Panc1 (cell line): ENCODE data around the gene CGNL1.

Source experiments
- POLR2AphosphoS5 ChIP-seq: IDR thresholded peaks from 2 replicates; pipeline ENCODE4 v1.6.1; 2012; ENCODE audit warnings: mild to moderate bottlenecking, low read depth, low read length, moderate library complexity
- TF ChIP-seq, protein P1 (sequence below): fragments of 450-650 bp; IDR thresholded peaks from 2 replicates; pipeline ENCODE4 v1.5.1; 2017; ENCODE audit warnings: mild to moderate bottlenecking
- TF ChIP-seq, protein P2 (sequence below), 2 experiments: IDR thresholded peaks; 2 replicates each; pipeline ENCODE4 v1.6.1; 2011 to 2012; ENCODE audit warnings: low read depth in 2 of 2, control low read depth in 1 of 2, low read length in 1 of 2, mild to moderate bottlenecking in 1 of 2, moderate library complexity in 1 of 2; ENCODE audit not compliant: insufficient read depth in 1 of 2

DNA sequence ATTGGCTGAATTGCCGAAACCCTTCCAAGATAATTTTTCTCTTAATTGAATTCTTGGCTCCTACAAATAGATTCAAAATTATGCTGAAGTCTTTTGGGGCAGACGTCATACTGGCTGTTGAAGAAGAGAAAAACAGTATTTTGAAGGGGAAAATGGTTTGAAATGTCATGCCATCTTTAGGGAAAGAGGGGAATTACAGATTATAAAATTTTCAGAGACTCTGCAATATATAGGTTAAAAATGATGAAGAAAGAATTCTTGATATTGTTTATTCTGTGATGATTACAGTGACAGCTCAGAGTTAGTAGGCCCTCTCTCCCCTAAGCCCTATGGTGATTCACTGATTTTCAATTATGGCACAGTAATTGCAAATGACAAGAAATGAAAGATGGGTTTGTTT lies 86.1 kb downstream of the CGNL1 start:
- TF ChIP-seq, protein P1, sequence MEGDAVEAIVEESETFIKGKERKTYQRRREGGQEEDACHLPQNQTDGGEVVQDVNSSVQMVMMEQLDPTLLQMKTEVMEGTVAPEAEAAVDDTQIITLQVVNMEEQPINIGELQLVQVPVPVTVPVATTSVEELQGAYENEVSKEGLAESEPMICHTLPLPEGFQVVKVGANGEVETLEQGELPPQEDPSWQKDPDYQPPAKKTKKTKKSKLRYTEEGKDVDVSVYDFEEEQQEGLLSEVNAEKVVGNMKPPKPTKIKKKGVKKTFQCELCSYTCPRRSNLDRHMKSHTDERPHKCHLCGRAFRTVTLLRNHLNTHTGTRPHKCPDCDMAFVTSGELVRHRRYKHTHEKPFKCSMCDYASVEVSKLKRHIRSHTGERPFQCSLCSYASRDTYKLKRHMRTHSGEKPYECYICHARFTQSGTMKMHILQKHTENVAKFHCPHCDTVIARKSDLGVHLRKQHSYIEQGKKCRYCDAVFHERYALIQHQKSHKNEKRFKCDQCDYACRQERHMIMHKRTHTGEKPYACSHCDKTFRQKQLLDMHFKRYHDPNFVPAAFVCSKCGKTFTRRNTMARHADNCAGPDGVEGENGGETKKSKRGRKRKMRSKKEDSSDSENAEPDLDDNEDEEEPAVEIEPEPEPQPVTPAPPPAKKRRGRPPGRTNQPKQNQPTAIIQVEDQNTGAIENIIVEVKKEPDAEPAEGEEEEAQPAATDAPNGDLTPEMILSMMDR, result peak; percentile 17; the same call in 1 of the 2 replicates
- TF ChIP-seq POLR2AphosphoS5, result no peak
- TF ChIP-seq, protein P2, sequence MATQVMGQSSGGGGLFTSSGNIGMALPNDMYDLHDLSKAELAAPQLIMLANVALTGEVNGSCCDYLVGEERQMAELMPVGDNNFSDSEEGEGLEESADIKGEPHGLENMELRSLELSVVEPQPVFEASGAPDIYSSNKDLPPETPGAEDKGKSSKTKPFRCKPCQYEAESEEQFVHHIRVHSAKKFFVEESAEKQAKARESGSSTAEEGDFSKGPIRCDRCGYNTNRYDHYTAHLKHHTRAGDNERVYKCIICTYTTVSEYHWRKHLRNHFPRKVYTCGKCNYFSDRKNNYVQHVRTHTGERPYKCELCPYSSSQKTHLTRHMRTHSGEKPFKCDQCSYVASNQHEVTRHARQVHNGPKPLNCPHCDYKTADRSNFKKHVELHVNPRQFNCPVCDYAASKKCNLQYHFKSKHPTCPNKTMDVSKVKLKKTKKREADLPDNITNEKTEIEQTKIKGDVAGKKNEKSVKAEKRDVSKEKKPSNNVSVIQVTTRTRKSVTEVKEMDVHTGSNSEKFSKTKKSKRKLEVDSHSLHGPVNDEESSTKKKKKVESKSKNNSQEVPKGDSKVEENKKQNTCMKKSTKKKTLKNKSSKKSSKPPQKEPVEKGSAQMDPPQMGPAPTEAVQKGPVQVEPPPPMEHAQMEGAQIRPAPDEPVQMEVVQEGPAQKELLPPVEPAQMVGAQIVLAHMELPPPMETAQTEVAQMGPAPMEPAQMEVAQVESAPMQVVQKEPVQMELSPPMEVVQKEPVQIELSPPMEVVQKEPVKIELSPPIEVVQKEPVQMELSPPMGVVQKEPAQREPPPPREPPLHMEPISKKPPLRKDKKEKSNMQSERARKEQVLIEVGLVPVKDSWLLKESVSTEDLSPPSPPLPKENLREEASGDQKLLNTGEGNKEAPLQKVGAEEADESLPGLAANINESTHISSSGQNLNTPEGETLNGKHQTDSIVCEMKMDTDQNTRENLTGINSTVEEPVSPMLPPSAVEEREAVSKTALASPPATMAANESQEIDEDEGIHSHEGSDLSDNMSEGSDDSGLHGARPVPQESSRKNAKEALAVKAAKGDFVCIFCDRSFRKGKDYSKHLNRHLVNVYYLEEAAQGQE (IDR thresholded peaks at IDR 0.05; ENCODE audit: insufficient read depth in 1 of 2, low read depth in 2 of 2, low read length in 1 of 2), result no peak
